GM19328 (cell line): ENCODE results near the gene CTNNBL1.
"Not testable (repeated sequence)": the region's sequence is repeated elsewhere in the genome, so short reads cannot be mapped to it uniquely, and the experiment has no call there.

Experiments used
- ATAC-seq: cut with Tn5 transposase; IDR thresholded peaks from one replicate; pipeline ENCODE4 v1.9.1; 2021; ENCODE audit warnings: mild to moderate bottlenecking, moderate library complexity; ENCODE audit not compliant: unreplicated experiment

The CTNNBL1 gene

GRCh38 chr20:37848706-37849105 lies 154.9 kb downstream of the CTNNBL1 start:
- ATAC-seq = no peak

GRCh38 chr20:37849156-37849555 lies 155.3 kb downstream of the CTNNBL1 start:
- ATAC-seq = no peak

- ATAC-seq = no peak
Observed at GRCh38 chr20:37849566-37849965, 155.7 kb downstream of the CTNNBL1 start.

GRCh38 chr20:37850036-37850592 lies 156.3 kb downstream of the CTNNBL1 start:
- ATAC-seq = no peak

GRCh38 chr20:37850724-37851355 lies 157.0 kb downstream of the CTNNBL1 start:
- ATAC-seq = no peak

GRCh38 chr20:37852666-37853065 lies 158.8 kb downstream of the CTNNBL1 start:
- ATAC-seq = no peak

- ATAC-seq = no peak
Observed at GRCh38 chr20:37853823-37854375, 160.1 kb downstream of the CTNNBL1 start.

GRCh38 chr20:37856034-37856433 lies 162.2 kb downstream of the CTNNBL1 start:
- ATAC-seq = not testable (repeated sequence)

- ATAC-seq = no peak
Observed at GRCh38 chr20:37856932-37857660, 163.3 kb downstream of the CTNNBL1 start.

GRCh38 chr20:37859406-37860171 lies 165.8 kb downstream of the CTNNBL1 start:
- ATAC-seq = no peak

- ATAC-seq = no peak
Observed at GRCh38 chr20:37863289-37863688, 169.5 kb downstream of the CTNNBL1 start.

- no peak for ATAC-seq
Observed at GRCh38 chr20:37864298-37864697, 170.5 kb downstream of the CTNNBL1 start.

- no peak for ATAC-seq
Observed at GRCh38 chr20:37866051-37866450, 172.2 kb downstream of the CTNNBL1 start.

- no peak for ATAC-seq
Observed at GRCh38 chr20:37867289-37868195, 173.7 kb downstream of the CTNNBL1 start.

GRCh38 chr20:37868851-37869333 lies 175.1 kb downstream of the CTNNBL1 start:
- ATAC-seq = no peak

GRCh38 chr20:37869334-37869861 lies 175.6 kb downstream of the CTNNBL1 start:
- no peak for ATAC-seq

GRCh38 chr20:37870294-37870693 lies 176.5 kb downstream of the CTNNBL1 start:
- ATAC-seq = no peak

- ATAC-seq = no peak
Observed at GRCh38 chr20:37871751-37872150, 177.9 kb downstream of the CTNNBL1 start.

- no peak for ATAC-seq
Observed at GRCh38 chr20:37872161-37872560, 178.3 kb downstream of the CTNNBL1 start.

- ATAC-seq = no peak
Observed at GRCh38 chr20:37873884-37874283, 180.1 kb downstream of the CTNNBL1 start.
